Stimulated activated CD8-positive, alpha-beta memory T cell treated with anti-CD3 and anti-CD28 coated beads, Interleukin-2, amount 100 ng/mL, for 48 hours (primary cell): ENCODE results near the gene GGA2.

Experiments used
- DNase-seq, 2 donors: peaks; one replicate each; pipeline ENCODE4 v3.0.0-alpha.2; 2020; ENCODE audit warnings: low read depth in 2 of 2

GGA2 gene

DNA sequence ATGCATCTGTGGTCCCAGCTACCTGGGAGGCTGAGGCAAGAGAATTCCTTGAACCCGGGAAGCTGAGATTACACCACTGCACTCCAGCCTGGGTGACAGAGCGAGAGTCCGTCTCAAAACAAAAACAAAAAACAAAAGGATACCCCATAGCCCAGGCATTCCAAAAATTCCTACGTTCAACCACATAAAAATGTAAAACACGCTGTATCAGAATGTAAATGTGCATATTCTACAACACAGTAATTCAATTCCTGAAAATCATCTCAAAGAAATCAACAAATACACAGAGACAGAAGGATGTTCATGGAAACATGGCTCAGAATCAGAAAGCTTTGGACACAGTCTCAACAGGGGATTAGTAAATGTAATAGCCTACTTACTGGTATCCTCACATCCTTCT, 90.3 kb downstream of the GGA2 start:
- DNase-seq = no peak

DNA sequence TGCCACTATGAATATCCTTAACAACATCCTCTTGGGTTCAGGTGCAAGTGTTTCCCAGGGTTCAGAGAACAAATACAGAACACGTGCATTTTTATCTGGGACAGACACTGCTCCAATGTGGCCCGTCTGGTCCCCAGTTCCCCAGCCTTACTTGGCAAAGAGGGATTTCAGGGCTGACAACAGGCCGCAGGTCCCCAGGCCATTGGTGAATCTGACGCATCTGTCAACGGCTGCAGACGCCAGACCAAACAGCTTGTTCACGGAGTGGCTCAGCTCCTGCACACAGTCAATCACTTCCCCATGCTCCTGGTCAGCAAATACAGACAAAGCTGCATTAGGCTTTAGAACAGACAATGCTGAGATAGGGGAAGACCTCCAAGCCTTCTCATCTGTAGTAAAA, 93.5 kb downstream of the GGA2 start:
- DNase-seq = no peak

DNA sequence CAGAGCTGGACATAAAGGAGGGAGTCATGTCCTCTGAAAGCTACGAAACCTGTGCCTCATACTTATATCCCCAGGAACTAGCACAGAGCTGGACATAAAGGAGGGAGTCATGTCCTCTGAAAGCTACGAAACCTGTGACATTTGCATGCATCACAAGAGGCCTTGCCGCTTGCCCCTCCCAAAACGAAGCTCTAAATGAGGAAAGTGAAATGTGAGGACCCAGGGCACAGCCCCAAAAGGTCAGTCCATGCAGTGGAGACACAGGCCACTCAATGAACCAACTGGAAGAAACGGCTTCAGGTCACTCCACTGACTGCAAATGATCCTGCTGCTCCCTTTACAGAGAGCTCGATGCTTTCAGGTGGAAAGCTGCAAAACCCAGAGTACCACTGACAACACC, 95.6 kb downstream of the GGA2 start:
- DNase-seq = no peak
